ENCODE results near the gene NSUN2.

GRCh38 chr5:6623941-6624340 is 8.9 kb downstream of the NSUN2 start:
- no peak for TF ChIP-seq CTCF (IDR thresholded peaks at IDR 0.05)
- no peak for TF ChIP-seq POLR2A (IDR thresholded peaks at IDR 0.05)
